ENCODE results near the gene ROR2. TPM values are rescaled to one million over a fixed set of nuclear protein-coding genes. Genes with fewer than 3 reads are reported as not detected.

ROR2 gene
- total and polyA plus RNA-seq, 2 experiments from 2014 or later = 8.1 to 18.8 TPM

DNA sequence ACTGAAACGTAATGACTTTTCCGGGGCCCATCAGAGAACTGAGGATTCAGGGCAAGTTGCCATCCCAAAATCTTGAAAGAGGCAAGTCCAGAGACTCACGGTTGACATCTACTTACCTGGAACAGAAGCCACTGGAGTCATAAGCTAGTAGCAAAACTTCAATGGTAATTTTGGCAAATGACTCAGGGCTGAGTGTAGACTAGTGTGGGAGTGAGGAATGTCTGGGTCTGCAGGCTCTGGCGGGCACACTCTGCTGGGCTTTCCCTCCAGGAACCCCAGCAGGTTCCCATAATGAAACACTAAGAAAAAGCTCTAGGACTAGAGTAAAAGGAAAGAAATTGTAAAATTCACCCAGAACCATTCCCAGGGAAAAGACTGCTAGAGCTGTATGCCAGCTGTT lies 403.5 kb downstream of the ROR2 start:
- no peak overlapping the region for H2AFZ ChIP-seq
- peaks cover 6% of the 10 kb centered on the region; the same call in 1 of the 3 replicates for H3K9me3 Mint-ChIP-seq
- no peak overlapping the region for H3K4me2 ChIP-seq
- H3K27me3 Mint-ChIP-seq (ENCODE audit: insufficient read depth, low read depth, poor library complexity) = no peaks in the 10 kb centered on the region
- TF ChIP-seq CTCF (conservative IDR thresholded peaks at IDR 0.05; ENCODE audit: low read depth in 2 of 2) = no peak
- H3K27ac Mint-ChIP-seq = no peak overlapping the region
- H3K4me1 Mint-ChIP-seq = no peaks in the 10 kb centered on the region
- H3K36me3 ChIP-seq (ENCODE audit: insufficient read depth) = no peaks in the 10 kb centered on the region
- no peaks in the 10 kb centered on the region for H3F3A ChIP-seq (replicated peaks; ENCODE audit: low read depth)
- H3K27ac ChIP-seq (ENCODE audit: low read depth) = no peak overlapping the region
- H3K4me1 ChIP-seq (ENCODE audit: insufficient read depth) = no peaks in the 10 kb centered on the region
- H3K27me3 ChIP-seq (ENCODE audit: insufficient read depth) = no peaks in the 10 kb centered on the region
- peaks cover 5% of the 10 kb centered on the region; the same call in 1 of the 2 replicates for H3K9me2 ChIP-seq (ENCODE audit: insufficient read depth)
- no peak for DNase-seq (ENCODE audit: low spot score)
- H4K20me1 ChIP-seq (replicated peaks; ENCODE audit: insufficient read depth) = no peaks in the 10 kb centered on the region
- H3K36me3 Mint-ChIP-seq (ENCODE audit: low read depth) = no peaks in the 10 kb centered on the region
- no peaks in the 10 kb centered on the region for H3K79me2 ChIP-seq (replicated peaks; ENCODE audit: insufficient read depth)
- H3K4me3 Mint-ChIP-seq = no peak overlapping the region
- H3K4me3 ChIP-seq = no peak overlapping the region
- ATAC-seq = no peak

DNA sequence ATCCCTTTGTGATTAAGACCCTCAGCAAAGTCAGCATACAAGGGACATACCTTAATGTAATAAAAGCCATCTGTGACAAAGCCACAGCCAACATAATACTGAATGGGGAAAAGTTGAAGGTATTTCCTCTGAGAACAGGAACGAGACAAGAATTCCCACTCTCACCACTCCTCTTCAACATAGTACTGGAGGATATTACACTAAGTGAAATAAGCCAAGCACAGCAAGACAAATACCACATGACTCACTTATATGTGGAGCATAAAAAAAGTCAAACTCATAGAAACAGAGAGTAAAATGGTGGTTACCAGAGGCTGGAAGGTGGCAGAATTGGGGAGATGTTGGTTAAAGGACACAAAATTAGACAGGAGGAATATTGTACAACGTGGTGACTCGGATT lies 408.3 kb downstream of the ROR2 start:
- H3K9me2 ChIP-seq (ENCODE audit: insufficient read depth) = no peaks in the 10 kb centered on the region
- no peak overlapping the region for H2AFZ ChIP-seq
- H3K79me2 ChIP-seq (replicated peaks; ENCODE audit: insufficient read depth) = no peaks in the 10 kb centered on the region
- Mint-ChIP-seq H3K4me3 (no peak overlapping the region), H3K27ac (no peak overlapping the region), H3K9me3 (no peaks in the 10 kb centered on the region), H3K36me3 (ENCODE audit: low read depth) (no peaks in the 10 kb centered on the region), H3K4me1 (peaks cover 13% of the 10 kb centered on the region; the same call in 2 of the 3 replicates), H3K27me3 (ENCODE audit: insufficient read depth, low read depth, poor library complexity) (no peaks in the 10 kb centered on the region)
- ATAC-seq (no peak), DNase-seq (ENCODE audit: low spot score) (no peak)
- H3K36me3 ChIP-seq (ENCODE audit: insufficient read depth) = no peaks in the 10 kb centered on the region
- H4K20me1 ChIP-seq (replicated peaks; ENCODE audit: insufficient read depth) = no peaks in the 10 kb centered on the region
- H3K27ac ChIP-seq (ENCODE audit: low read depth) = no peak overlapping the region
- no peak overlapping the region for H3K4me3 ChIP-seq
- H3K4me2 ChIP-seq = no peak overlapping the region
- no peaks in the 10 kb centered on the region for H3K27me3 ChIP-seq (ENCODE audit: insufficient read depth)
- H3K4me1 ChIP-seq (ENCODE audit: insufficient read depth) = no peaks in the 10 kb centered on the region; the same call in 1 of the 2 replicates
- H3F3A ChIP-seq (replicated peaks; ENCODE audit: low read depth) = no peaks in the 10 kb centered on the region
- TF ChIP-seq NANOG (IDR thresholded peaks at IDR 0.05; ENCODE audit: borderline replicate concordance) (no peak), ETS1 (IDR thresholded peaks at IDR 0.05) (no peak), EZH2phosphoT487 (IDR thresholded peaks at IDR 0.05; ENCODE audit: unreplicated experiment) (no peak), CREB1 (CRISPR knock-in tag; IDR thresholded peaks at IDR 0.05; ENCODE audit: low read depth) (no peak), ZNF331 (CRISPR knock-in tag; IDR thresholded peaks at IDR 0.05; ENCODE audit: low read depth) (no peak), CTCF (conservative IDR thresholded peaks at IDR 0.05; ENCODE audit: low read depth in 2 of 2) (no peak), JUNB (IDR thresholded peaks at IDR 0.05; ENCODE audit: unreplicated experiment) (no peak), EZH2 (IDR thresholded peaks at IDR 0.05; ENCODE audit: low read depth, unreplicated experiment) (no peak)
- TF ChIP-seq, protein P1, sequence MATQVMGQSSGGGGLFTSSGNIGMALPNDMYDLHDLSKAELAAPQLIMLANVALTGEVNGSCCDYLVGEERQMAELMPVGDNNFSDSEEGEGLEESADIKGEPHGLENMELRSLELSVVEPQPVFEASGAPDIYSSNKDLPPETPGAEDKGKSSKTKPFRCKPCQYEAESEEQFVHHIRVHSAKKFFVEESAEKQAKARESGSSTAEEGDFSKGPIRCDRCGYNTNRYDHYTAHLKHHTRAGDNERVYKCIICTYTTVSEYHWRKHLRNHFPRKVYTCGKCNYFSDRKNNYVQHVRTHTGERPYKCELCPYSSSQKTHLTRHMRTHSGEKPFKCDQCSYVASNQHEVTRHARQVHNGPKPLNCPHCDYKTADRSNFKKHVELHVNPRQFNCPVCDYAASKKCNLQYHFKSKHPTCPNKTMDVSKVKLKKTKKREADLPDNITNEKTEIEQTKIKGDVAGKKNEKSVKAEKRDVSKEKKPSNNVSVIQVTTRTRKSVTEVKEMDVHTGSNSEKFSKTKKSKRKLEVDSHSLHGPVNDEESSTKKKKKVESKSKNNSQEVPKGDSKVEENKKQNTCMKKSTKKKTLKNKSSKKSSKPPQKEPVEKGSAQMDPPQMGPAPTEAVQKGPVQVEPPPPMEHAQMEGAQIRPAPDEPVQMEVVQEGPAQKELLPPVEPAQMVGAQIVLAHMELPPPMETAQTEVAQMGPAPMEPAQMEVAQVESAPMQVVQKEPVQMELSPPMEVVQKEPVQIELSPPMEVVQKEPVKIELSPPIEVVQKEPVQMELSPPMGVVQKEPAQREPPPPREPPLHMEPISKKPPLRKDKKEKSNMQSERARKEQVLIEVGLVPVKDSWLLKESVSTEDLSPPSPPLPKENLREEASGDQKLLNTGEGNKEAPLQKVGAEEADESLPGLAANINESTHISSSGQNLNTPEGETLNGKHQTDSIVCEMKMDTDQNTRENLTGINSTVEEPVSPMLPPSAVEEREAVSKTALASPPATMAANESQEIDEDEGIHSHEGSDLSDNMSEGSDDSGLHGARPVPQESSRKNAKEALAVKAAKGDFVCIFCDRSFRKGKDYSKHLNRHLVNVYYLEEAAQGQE (IDR thresholded peaks at IDR 0.05; ENCODE audit: unreplicated experiment) = no peak

All from GM23338 (cell line).